CD14-positive monocyte (primary cell): ENCODE data around the gene NKAIN2. TPM values are rescaled to one million over a fixed set of nuclear protein-coding genes. Genes with fewer than 3 reads are reported as not detected.

Experiments used
- DNase-seq, 3 donors: peaks; one replicate each; pipeline ENCODE4 v3.0.0-alpha.2; 2011 to 2022
- H2AFZ ChIP-seq: 2 replicates; pipeline ENCODE4 v1.6.0; 2012; ENCODE audit warnings: mild to moderate bottlenecking, low read depth, low read length, inconsistent platforms; ENCODE audit not compliant: insufficient read depth, poor library complexity, severe bottlenecking
- H3K27ac ChIP-seq, 2 donors: 1 replicate in 1 of 2; 2 replicates in 1 of 2; pipeline ENCODE4 v1.5.1; 2012 to 2013; ENCODE audit warnings: low read length in 2 of 2, control low read depth in 1 of 2, inconsistent platforms in 1 of 2, low read depth in 1 of 2, mild to moderate bottlenecking in 1 of 2
- H3K27me3 ChIP-seq, 2 donors: one replicate each; pipeline versions ENCODE4 v1.6.0 to v1.6.1; 2011 to 2013; ENCODE audit warnings: low read length in 2 of 2; ENCODE audit not compliant: control insufficient read depth in 2 of 2, insufficient read depth in 2 of 2
- H3K36me3 ChIP-seq, 2 donors: replicated peaks in 1 of 2; 1 replicate in 1 of 2; 2 replicates in 1 of 2; pipeline versions ENCODE4 v1.5.1 to v1.6.1; 2012 to 2013; ENCODE audit warnings: low read length in 2 of 2, control low read depth in 1 of 2, inconsistent platforms in 1 of 2, mild to moderate bottlenecking in 1 of 2; ENCODE audit not compliant: insufficient read depth in 2 of 2, control insufficient read depth in 1 of 2
- H3K4me1 ChIP-seq, 2 donors: 1 replicate in 1 of 2; 2 replicates in 1 of 2; pipeline versions ENCODE4 v1.5.1 to v1.6.1; 2012 to 2013; ENCODE audit warnings: low read length in 2 of 2, control low read depth in 1 of 2, inconsistent platforms in 1 of 2, mild to moderate bottlenecking in 1 of 2, moderate library complexity in 1 of 2; ENCODE audit not compliant: insufficient read depth in 2 of 2, control insufficient read depth in 1 of 2
- H3K4me2 ChIP-seq: replicated peaks from 2 replicates; pipeline ENCODE3; 2012; ENCODE audit warnings: low read length, moderate library complexity, mild to moderate bottlenecking; ENCODE audit not compliant: poor library complexity, severe bottlenecking; ENCODE audit errors: extremely low read depth
- H3K4me3 ChIP-seq, 3 experiments: fragments of 200-600 bp in 1 of 3; sonication (generic) in 1 of 3; replicated peaks in 1 of 3; 1 replicate in 2 of 3; 2 replicates in 1 of 3; pipeline ENCODE4 v1.5.1; 2011 to 2013; ENCODE audit warnings: low read length in 3 of 3, mild to moderate bottlenecking in 3 of 3, control low read depth in 2 of 3, low read depth in 2 of 3, inconsistent platforms in 1 of 3, moderate library complexity in 1 of 3
- H3K79me2 ChIP-seq: 2 replicates; pipeline ENCODE4 v1.6.0; 2012; ENCODE audit warnings: mild to moderate bottlenecking, control low read depth, inconsistent platforms, low read length, moderate library complexity; ENCODE audit not compliant: insufficient read depth
- H3K9ac ChIP-seq: 2 replicates; pipeline ENCODE4 v1.6.0; 2017; ENCODE audit warnings: low read length, mild to moderate bottlenecking; ENCODE audit not compliant: insufficient read depth, poor library complexity, severe bottlenecking
- H3K9me3 ChIP-seq, 2 donors: replicated peaks in 1 of 2; 1 replicate in 1 of 2; 2 replicates in 1 of 2; pipeline versions ENCODE4 v1.5.1 to v1.6.1; 2012 to 2013; ENCODE audit warnings: low read length in 2 of 2, control low read depth in 1 of 2; ENCODE audit not compliant: control insufficient read depth in 1 of 2, insufficient read depth in 1 of 2
- H4K20me1 ChIP-seq: 2 replicates; pipeline ENCODE4 v1.6.0; 2012; ENCODE audit warnings: mild to moderate bottlenecking, low read length, control low read depth, moderate library complexity; ENCODE audit not compliant: insufficient read depth
- H3K27ac Mint-ChIP-seq, 7 donors: one replicate each; pipeline ENCODE4 v1.8.0; 2020; ENCODE audit warnings: mild to moderate bottlenecking in 7 of 7, mixed read lengths in 7 of 7, moderate library complexity in 6 of 7, inconsistent platforms in 2 of 7
- H3K27me3 Mint-ChIP-seq, 3 donors: one replicate each; pipeline ENCODE4 v1.8.0; 2021 to 2022; ENCODE audit warnings: low read depth in 3 of 3, mild to moderate bottlenecking in 3 of 3, mixed read lengths in 3 of 3, moderate library complexity in 3 of 3, inconsistent platforms in 1 of 3
- H3K36me3 Mint-ChIP-seq, 2 donors: one replicate each; pipeline ENCODE4 v1.8.0; 2020; ENCODE audit warnings: mixed read lengths in 2 of 2, inconsistent platforms in 1 of 2, mild to moderate bottlenecking in 1 of 2
- H3K4me1 Mint-ChIP-seq: one replicate; pipeline ENCODE4 v1.8.0; 2020; ENCODE audit warnings: mild to moderate bottlenecking, mixed read lengths
- H3K4me3 Mint-ChIP-seq, 2 donors: one replicate each; pipeline ENCODE4 v1.8.0; 2020; ENCODE audit warnings: mild to moderate bottlenecking in 2 of 2, mixed read lengths in 2 of 2, moderate library complexity in 1 of 2
- H3K9me3 Mint-ChIP-seq, 7 donors: one replicate each; pipeline ENCODE4 v1.8.0; 2020 to 2022; ENCODE audit warnings: mixed read lengths in 7 of 7, mild to moderate bottlenecking in 6 of 7, moderate library complexity in 6 of 7, inconsistent platforms in 2 of 7
- WGBS: methylation state at CpG from one replicate; pipeline ENCODE4 v1.1.5; 2013; ENCODE audit warnings: missing lambda C conversion rate; ENCODE audit not compliant: insufficient coverage; 5-methylcytosine and 5-hydroxymethylcytosine counted together
- intact Hi-C, 2 donors: fragments of 100-400 bp; cut with micrococcal nuclease; formaldehyde crosslinking; loops; one replicate each; pipeline versions ENCODE4 v1.15.0 to v1.15.1; 2023
- polyA plus RNA-seq, 3 donors: library from polyadenylated mRNA; depleted of rRNA in 1 of 3; unstranded in 2 of 3; stranded (reverse) in 1 of 3; fragments of 300-500 nt in 2 of 3; fragments of >200 nt in 1 of 3; fragmentation: Illumina TruSeq in 2 of 3; gene quantifications; 1 replicate in 2 of 3; 2 replicates in 1 of 3; pipeline ENCODE4 v1.2.3, GENCODE V29; 2012 to 2021
- TF ChIP-seq, protein P1 (sequence below): fragments of 200-600 bp; IDR thresholded peaks from one replicate; pipeline ENCODE4 v1.8.0; 2022; ENCODE audit warnings: antibody characterized with exemption, mild to moderate bottlenecking

The NKAIN2 gene
- polyA plus RNA-seq, 3 donors = not detected

GRCh38 chr6:123854201-123854600, 50.5 kb downstream of the NKAIN2 start:
- TF ChIP-seq, protein P1, sequence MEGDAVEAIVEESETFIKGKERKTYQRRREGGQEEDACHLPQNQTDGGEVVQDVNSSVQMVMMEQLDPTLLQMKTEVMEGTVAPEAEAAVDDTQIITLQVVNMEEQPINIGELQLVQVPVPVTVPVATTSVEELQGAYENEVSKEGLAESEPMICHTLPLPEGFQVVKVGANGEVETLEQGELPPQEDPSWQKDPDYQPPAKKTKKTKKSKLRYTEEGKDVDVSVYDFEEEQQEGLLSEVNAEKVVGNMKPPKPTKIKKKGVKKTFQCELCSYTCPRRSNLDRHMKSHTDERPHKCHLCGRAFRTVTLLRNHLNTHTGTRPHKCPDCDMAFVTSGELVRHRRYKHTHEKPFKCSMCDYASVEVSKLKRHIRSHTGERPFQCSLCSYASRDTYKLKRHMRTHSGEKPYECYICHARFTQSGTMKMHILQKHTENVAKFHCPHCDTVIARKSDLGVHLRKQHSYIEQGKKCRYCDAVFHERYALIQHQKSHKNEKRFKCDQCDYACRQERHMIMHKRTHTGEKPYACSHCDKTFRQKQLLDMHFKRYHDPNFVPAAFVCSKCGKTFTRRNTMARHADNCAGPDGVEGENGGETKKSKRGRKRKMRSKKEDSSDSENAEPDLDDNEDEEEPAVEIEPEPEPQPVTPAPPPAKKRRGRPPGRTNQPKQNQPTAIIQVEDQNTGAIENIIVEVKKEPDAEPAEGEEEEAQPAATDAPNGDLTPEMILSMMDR = no peak
- Histone ChIP-seq H3K36me3 (no peaks in the 10 kb centered on the region), H4K20me1 (no peaks in the 10 kb centered on the region), H3K9ac (no peak overlapping the region), H3K4me3 (no peak overlapping the region), H3K4me2 (no peak overlapping the region), H3K9me3 (no peaks in the 10 kb centered on the region), H3K79me2 (no peaks in the 10 kb centered on the region), H3K27me3 (no peaks in the 10 kb centered on the region), H3K4me1 (no peaks in the 10 kb centered on the region), H3K27ac (no peak overlapping the region), H2AFZ (no peak overlapping the region)
- WGBS = no CpG with 5 or more reads among the region's 2 CpGs
- H3K9me3 Mint-ChIP-seq = peaks cover 0 to 6% (median 3%) of the 10 kb centered on the region in 7 donors
- DNase-seq = no peak
- no peak overlapping the region for H3K4me3 Mint-ChIP-seq
- intact Hi-C loops = no loop called here
- H3K27ac Mint-ChIP-seq = no peak overlapping the region
- H3K27me3 Mint-ChIP-seq = peaks cover 0 to 2% (median 0%) of the 10 kb centered on the region in 3 donors
- H3K36me3 Mint-ChIP-seq = no peaks in the 10 kb centered on the region
- H3K4me1 Mint-ChIP-seq = no peaks in the 10 kb centered on the region

DNA sequence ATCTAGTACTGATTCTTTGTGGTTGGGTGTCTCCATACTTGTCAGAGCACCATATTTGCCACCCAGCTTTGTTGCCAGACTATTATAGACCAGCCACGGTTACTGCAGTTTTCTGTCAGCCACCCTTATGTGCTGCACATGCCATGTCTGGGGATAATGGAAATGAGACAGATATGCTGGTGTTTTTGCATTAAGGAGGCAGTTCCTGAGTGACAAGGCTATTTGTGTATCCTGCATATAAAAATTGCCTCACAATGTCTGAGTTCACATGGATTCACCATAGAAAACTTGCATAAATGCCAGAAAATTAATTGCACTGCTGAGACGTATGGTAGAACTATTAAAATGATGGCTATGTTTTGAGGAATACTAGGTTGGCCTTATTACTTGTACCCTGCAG, 51.8 kb downstream of the NKAIN2 start:
- TF ChIP-seq, protein P1 = no peak
- no CpG with 5 or more reads among the region's 2 CpGs for WGBS
- no peaks in the 10 kb centered on the region for H3K79me2 ChIP-seq
- H3K27ac ChIP-seq = no peak overlapping the region
- H3K27me3 ChIP-seq = no peaks in the 10 kb centered on the region
- no peaks in the 10 kb centered on the region for H3K9me3 ChIP-seq
- Mint-ChIP-seq H3K36me3 (no peaks in the 10 kb centered on the region), H3K9me3 (peaks cover 0 to 7% (median 3%) of the 10 kb centered on the region in 7 donors), H3K4me3 (no peak overlapping the region), H3K27ac (no peak overlapping the region), H3K4me1 (no peaks in the 10 kb centered on the region), H3K27me3 (peaks cover 0 to 2% (median 0%) of the 10 kb centered on the region in 3 donors)
- no peak overlapping the region for H3K4me3 ChIP-seq
- H3K36me3 ChIP-seq = no peaks in the 10 kb centered on the region
- no peak overlapping the region for H3K4me2 ChIP-seq
- intact Hi-C loops = no loop called here
- H4K20me1 ChIP-seq = no peaks in the 10 kb centered on the region
- no peak overlapping the region for H3K9ac ChIP-seq
- H2AFZ ChIP-seq = no peak overlapping the region
- no peak for DNase-seq
- H3K4me1 ChIP-seq = no peaks in the 10 kb centered on the region
